GM19395 (cell line): ENCODE results near the gene AKR7A2.

Experiments
- ATAC-seq: cut with Tn5 transposase; IDR thresholded peaks from one replicate; pipeline ENCODE4 v1.9.1; 2021; ENCODE audit warnings: mild to moderate bottlenecking, moderate library complexity; ENCODE audit not compliant: unreplicated experiment

AKR7A2 gene

GRCh38 chr1:19325958-19326747 lies 14.2 kb upstream of the AKR7A2 start:
- no peak for ATAC-seq

DNA sequence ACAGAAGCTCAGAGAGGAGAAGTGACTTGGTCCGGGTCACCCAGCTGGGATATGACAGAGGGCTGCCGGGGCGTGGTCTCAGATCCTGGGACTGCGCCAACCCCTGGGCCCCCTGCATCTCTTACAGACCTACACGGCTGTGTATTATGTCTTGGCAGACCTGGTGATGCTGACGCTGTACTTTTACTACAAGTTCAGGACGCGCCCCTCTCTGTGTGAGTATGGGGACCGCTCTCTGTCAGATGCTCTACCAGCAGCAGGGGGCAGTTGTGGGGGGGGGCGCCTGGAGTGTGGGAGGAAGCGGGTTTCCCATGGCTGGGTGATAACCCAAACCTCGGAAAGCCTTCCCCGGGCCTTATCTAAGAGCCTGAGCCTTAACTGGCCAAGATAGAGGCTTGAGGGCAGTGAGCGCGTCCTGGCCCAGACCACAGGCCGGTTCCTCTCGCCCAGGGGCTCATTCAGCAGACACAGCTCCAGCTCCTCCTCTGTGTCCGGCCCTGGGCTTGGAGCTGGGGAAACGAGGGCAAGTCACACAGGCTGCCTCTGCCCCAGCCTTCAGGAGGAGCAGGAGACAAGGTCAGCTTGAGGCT lies 13.5 kb upstream of the AKR7A2 start:
- ATAC-seq = no peak

GRCh38 chr1:19324665-19324990 lies 12.7 kb upstream of the AKR7A2 start:
- ATAC-seq = no peak

DNA sequence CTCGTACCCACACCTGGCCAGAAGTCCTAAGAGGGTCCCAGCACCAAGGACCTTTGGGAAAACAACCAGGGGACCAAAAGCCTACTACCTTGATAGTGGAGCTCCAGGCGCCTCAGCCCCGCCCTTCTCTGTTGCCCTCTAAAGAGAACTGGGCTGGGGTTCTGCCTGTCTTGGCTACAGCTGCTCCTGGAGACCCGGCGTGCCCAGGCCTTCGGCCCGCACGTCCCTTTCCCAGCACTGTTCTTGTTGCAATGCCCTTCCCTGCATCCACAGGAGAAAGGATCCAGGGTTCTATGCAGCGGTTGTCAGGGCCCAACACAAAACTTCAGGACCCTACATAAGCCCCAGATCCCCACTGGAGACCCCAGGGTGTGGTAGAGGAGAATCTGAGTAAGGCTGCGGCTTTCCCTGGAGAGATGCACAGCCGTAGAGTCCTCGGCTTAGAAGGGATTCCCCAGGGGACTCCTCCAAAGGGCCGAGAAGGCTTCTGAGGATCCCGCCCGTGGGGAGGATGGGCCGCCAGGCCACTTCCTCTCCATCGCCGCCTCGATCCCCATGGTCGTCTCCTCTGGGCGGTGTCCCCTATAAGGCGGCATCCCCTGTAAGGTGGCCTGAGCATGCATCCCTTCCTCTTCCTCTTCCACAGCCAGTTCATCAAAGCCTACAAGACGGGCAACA lies 12.2 kb upstream of the AKR7A2 start:
- no peak for ATAC-seq

- no peak for ATAC-seq
These were observed 10.5 kb upstream of the AKR7A2 start for GRCh38 chr1:19322481-19322880.

DNA sequence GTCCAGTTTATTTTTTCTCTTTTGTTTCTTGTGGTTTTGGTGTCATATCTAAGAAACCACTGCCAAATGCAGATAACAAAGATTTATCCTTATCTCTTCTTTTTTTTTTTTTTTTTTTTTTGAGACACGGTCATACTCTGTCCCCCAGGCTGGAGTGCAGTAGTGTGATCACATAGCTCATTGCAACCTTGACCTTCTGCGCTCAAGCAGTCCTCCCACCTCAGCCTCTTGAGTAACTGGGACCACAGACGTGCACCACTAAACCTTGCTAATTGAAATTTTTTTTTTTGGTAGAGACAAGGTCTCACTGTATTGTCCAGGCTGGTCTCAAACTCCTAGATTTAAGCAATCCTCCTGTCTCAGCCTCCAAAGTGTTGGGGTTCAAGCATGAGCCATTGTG lies 9.1 kb upstream of the AKR7A2 start:
- no peak for ATAC-seq

GRCh38 chr1:19319196-19319595 lies 7.3 kb upstream of the AKR7A2 start:
- ATAC-seq = no peak

DNA sequence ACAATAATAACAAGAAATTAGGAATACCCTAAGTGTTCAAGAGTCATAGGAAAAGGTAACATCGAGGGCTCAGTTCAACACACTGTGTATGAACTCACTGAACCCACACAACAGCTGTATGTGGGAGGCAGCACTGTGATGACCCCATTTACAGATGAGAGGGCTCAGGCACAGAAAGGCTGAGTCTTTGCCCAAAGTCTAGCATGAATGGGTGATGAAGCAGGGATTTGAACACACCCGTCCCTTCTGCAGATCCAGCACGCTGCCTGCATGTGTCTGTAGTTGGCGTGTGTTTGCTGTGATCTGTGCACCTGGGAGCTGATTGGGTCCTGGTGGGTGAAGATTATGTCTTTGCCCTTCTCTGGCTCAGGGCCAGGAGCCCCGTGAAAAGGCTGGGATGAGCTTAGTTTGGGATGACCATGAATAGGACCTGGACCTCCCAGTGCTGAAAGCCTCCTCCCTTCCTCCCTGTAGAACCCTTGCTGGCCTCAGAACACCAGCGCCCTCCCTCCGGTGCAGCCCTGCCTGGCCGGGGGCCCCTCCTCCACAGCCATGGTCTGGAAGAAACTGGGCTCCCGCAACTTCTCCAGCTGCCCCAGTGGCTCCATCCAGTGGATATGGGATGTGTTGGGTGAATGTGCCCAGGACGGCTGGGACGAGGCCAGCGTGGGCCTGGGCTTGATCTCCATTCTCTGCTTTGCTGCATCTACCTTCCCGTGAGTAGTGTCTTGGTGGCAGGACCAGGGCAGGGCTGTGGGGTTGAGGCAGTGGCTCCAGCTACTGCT lies 5.4 kb upstream of the AKR7A2 start:
- ATAC-seq = no peak

DNA sequence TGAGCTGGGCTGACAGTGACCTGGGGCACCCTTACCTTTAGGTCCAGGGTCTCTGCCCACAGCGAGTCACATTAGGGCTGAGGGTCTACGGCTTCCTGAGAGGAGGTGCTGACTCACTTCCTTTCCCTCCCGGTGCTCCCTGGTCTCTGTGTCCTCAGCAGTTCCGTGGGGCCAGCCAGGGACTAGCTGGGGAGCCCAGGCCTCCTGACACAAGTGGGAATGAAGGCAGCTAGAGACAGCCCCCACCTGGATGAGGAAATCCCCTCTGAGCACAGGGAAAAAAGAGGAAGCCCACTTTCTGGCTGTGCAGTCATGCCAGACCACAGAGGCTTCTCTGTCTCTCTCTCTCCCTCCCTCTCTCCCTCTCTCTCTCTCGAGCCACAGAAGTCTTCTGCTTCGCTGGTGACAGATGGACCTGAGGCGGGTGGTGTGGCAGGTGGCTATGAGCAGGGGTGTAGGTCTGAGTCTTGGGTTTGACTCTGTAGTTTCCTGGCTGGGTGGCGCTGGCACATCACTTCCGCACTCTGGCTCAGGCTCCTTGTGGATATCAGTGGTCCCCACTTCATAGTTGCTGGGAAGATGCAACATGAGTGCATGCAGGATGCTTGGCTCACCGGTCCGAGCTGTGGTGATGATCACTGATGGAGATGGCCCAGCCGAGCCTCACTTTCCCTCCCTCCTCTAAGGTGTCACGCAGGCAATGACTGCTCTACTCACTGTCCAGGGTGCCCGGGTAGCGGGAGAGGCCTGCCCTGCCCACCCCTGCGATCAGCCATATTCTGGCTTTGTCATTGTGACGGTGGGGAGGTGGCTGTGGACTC lies 3.6 kb upstream of the AKR7A2 start:
- ATAC-seq = no peak

DNA sequence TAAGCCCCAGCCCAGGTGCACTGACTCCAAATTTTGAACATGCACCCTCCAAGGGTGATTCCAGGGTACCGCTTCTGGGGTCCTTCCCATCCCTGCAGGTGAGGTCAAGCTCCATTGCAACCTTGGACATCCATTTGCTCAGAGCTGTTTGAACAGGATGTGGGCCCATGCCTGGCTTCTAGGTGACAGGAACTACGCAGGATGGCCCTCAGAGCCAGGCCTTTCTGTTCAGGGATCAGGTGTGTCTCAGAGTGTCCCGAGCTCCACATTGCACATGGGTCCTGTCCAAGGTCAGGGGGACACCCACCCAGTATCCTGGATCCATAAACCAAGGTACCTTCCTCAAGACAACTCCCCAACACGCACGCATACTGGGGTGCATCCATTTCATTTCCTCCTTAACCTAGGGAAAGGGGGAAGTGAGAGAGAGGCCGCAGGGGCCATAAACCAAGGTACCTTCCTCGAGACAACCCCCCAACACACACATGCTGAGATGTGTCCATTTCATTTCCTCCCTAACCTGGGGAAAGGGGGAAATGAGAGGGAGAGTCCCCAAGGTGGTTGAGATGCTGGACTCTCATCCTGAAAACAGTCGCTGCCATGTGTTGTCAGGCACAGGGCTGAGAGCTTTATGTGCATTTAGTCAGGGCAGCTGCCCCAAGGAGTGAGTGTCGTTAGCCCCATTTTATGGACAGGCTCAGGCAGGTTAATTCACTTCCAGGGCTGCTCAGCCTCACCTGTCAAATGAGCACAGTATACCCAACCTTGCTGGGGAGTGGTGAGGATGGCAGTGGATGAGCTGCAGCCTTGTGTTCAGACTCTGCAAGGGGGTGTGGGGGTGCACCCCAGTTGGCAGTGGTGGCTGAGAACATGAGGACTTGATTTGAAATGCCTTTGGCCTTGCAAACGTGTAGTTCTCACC lies 2.3 kb upstream of the AKR7A2 start:
- no peak for ATAC-seq

DNA sequence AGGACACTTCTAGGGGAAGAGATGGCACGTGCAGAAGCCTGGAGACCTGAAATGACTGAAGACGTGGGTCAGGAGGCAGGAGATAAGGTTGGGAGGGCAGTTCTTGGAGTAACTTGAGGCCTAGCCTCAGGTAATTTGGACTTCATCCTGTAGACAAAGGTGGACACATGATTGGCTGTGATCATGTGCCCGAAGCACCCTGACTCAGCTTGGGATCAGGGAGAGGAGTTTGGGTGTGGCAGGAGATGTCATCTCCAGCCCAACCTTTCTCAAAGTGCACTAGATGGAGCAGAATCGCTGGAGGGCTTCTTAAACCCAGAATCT lies 1.7 kb upstream of the AKR7A2 start:
- no peak for ATAC-seq

DNA sequence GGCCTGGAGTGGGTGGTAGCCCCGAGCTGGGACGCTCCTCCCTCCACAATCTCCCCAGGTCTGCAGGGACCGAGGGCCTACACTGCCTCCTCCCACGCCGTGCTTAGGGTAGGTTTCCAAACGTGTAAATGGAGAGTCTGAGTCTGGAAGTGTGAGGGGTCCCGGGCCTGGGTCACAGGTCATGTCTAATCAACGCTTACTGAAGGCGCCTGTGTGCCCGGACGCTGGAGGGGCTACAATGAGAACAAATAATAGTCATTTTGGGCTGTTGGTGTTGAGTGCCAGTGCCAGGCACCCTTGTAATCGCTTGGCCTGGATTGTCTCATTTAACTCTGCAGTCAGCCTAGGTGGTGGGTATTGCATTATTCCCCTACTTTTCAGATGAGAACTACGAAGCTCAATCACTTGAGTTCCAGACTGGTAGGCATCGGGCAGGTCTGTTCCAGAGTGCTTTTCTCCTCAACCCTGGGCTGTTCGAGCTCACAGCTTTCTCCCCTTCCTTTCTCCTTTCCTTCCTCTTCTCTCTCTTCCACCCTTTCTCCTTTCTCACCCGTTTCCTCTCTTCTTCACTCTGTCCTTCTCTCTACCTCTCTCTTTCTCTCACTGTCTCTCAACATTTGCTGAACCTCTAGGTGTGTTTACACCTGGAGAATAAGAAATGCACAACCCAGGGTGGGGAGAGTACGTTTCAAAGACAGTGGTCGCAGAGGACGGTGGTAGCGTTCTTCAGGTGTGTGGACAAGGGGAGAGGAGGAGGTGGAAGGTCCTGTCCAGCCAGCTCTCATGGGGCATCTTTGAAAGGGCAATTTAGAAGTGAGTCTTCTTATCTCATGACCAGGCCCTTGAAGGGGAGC lies 1.1 kb upstream of the AKR7A2 start:
- ATAC-seq = peak; percentile 11

GRCh38 chr1:19311503-19311930 lies 427 bp downstream of the AKR7A2 start:
- peak; percentile 23 for ATAC-seq

DNA sequence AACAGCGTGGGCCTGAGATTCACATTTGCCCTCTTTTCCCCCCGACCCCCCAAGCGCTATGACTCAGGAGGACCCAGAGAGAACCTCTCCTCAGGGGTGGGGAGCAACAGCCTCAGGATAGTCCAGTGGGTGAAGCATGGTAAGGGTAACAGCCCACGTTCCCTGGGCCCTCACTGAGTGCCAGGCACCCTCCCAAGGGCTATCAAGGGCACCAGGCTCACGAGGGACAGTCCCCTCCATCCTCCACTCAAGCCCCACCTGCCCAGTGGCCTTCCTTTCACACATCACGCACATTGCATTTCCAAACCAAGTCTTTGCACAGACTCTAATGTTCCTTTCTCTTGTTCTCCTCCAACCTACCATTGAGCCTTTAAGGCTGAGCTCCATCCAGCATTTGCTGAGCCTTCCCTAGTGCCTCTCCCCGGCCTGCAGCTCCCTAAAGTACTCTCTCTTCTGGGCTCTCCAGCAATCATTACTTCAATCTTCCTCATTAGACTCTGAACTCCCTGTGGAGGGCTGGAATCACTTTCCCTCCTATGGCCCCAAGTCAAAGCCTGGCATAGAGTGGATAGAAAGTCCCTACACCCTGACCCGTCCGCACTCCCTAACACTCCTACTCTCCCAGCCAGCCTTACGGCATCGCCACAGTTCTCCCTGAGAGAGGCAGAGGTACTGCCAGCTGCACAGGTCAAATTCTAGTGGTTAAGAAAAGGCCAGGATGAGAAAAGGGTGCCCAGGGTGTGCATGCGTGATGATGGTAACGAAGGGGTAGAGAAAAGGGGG lies 1.0 kb downstream of the AKR7A2 start:
- ATAC-seq = no peak

DNA sequence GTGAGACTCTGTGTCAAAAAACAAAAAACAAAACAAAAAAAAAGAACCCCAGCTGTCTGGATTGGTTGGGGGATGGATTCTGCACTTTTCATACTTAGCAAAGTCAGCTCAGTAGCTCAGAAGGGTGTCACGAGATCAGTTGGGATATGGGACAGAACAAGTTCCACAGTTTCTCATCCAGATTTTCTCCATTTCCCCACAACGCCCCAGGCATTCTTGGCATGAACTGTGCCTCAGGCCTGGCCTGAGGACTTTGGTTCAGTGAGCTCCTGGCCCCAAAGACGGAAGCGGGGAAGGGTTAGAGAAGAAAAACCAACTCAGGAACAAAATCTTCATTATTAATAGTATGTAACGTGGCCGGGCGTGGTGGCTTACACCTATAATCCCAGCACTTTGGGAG lies 1.9 kb downstream of the AKR7A2 start:
- ATAC-seq = no peak

DNA sequence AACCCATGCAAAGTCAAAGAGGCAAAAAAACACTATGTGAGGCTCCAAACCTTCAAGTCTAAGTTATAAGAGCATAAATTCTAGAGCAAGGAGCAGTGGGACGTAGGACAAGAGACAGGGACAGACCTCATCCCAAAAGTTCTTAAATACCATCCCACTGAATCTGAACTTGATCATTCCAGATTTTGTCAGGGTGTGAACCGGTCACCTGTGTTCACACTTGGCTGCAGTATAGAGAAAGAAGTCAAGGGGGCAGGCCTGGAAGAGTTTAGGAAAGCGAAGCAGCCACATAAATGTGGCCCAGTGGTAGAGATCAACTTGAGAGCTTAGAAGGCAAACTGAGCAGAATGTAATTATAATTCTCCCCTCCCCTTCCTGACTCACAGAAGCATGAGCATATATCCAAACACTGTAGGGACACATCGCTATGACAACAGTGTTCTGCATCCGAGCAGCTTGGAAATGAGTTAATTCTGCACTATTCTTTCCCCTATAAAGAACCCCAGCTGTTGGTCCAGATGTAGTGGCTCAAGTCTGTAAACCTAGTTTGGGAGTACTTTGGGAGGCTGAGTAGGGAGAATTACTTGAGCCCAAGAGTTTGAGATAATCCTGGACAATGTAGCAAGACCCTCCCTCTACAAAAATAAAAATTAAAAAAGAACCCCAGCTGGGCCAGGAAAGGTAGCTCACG lies 2.7 kb downstream of the AKR7A2 start:
- no peak for ATAC-seq

GRCh38 chr1:19308509-19308907 lies 3.4 kb downstream of the AKR7A2 start:
- no peak for ATAC-seq
